ACC112 (cell line): ENCODE data around the gene NXN.
"Not testable (repeated sequence)": the region's sequence is repeated elsewhere in the genome, so short reads cannot be mapped to it uniquely, and the experiment has no call there.

ENCODE experiments used
- H2AFZ ChIP-seq: fragments of 200-600 bp; sonication (generic); one replicate; pipeline ENCODE4 v1.6.0; 2017; ENCODE audit warnings: antibody characterized with exemption, low read length; ENCODE audit not compliant: unreplicated experiment
- H3K27ac ChIP-seq: fragments of 200-600 bp; sonication (generic); 2 replicates; pipeline ENCODE4 v1.5.1; 2014; ENCODE audit warnings: low read depth, mild to moderate bottlenecking, antibody characterized with exemption, low read length, moderate library complexity
- H3K27me3 ChIP-seq: fragments of 200-600 bp; sonication (generic); 2 replicates; pipeline ENCODE4 v1.6.1; 2014; ENCODE audit warnings: mild to moderate bottlenecking, antibody characterized with exemption, low read length, moderate library complexity, mixed read lengths; ENCODE audit not compliant: insufficient read depth
- H3K36me3 ChIP-seq: fragments of 200-600 bp; sonication (generic); 2 replicates; pipeline ENCODE4 v1.6.1; 2016; ENCODE audit warnings: mild to moderate bottlenecking, antibody characterized with exemption, low read length, moderate library complexity, mixed read lengths; ENCODE audit not compliant: insufficient read depth
- H3K4me1 ChIP-seq: fragments of 200-600 bp; sonication (generic); one replicate; pipeline ENCODE4 v1.6.1; 2016; ENCODE audit warnings: low read length, mixed read lengths; ENCODE audit not compliant: insufficient read depth, unreplicated experiment, control insufficient read depth
- H3K4me3 ChIP-seq: fragments of 200-600 bp; sonication (generic); 2 replicates; pipeline ENCODE4 v1.5.1; 2014; ENCODE audit warnings: mild to moderate bottlenecking, low read depth, low read length
- H3K79me2 ChIP-seq: fragments of 200-600 bp; sonication (generic); one replicate; pipeline ENCODE4 v1.6.0; 2016; ENCODE audit warnings: low read length; ENCODE audit not compliant: control insufficient read depth, unreplicated experiment, insufficient read depth

NXN gene

GRCh38 chr17:796609-797008 lies 183.0 kb downstream of the NXN start:
- H3K36me3 ChIP-seq, result peaks cover 5% of the 10 kb centered on the region; the same call in 1 of the 2 replicates
- H3K27me3 ChIP-seq, result no peaks in the 10 kb centered on the region
- peaks cover 5% of the 10 kb centered on the region for H3K4me1 ChIP-seq
- H3K4me3 ChIP-seq, result no peak overlapping the region
- no peak overlapping the region for H3K27ac ChIP-seq
- H2AFZ ChIP-seq, result no peak overlapping the region
- H3K79me2 ChIP-seq, result no peaks in the 10 kb centered on the region

- Histone ChIP-seq H3K27me3 (no peaks in the 10 kb centered on the region), H2AFZ (no peak overlapping the region), H3K79me2 (no peaks in the 10 kb centered on the region), H3K4me1 (peaks cover 5% of the 10 kb centered on the region), H3K4me3 (no peak overlapping the region), H3K27ac (no peak overlapping the region), H3K36me3 (peaks cover 10% of the 10 kb centered on the region; the same call in 1 of the 2 replicates)
These were observed 183.9 kb downstream of the NXN start for GRCh38 chr17:795721-796120.

- no peak overlapping the region for H3K27ac ChIP-seq
- H3K36me3 ChIP-seq, result peaks cover 10% of the 10 kb centered on the region; the same call in 1 of the 2 replicates
- no peak overlapping the region for H3K4me3 ChIP-seq
- no peaks in the 10 kb centered on the region for H3K27me3 ChIP-seq
- H2AFZ ChIP-seq, result no peak overlapping the region
- H3K4me1 ChIP-seq, result peaks cover 5% of the 10 kb centered on the region
- no peaks in the 10 kb centered on the region for H3K79me2 ChIP-seq
These were observed 184.3 kb downstream of the NXN start for GRCh38 chr17:795276-795675.

GRCh38 chr17:794876-795275 lies 184.7 kb downstream of the NXN start:
- Histone ChIP-seq H3K27me3 (no peaks in the 10 kb centered on the region), H3K36me3 (peaks cover 13% of the 10 kb centered on the region; the same call in 1 of the 2 replicates), H3K27ac (no peak overlapping the region), H3K4me3 (no peak overlapping the region), H3K4me1 (peaks cover 5% of the 10 kb centered on the region), H2AFZ (peak overlapping the region; percentile 51), H3K79me2 (no peaks in the 10 kb centered on the region)

- Histone ChIP-seq H3K4me1 (peaks cover 5% of the 10 kb centered on the region), H3K36me3 (peaks cover 26% of the 10 kb centered on the region), H3K79me2 (no peaks in the 10 kb centered on the region), H3K4me3 (no peak overlapping the region), H3K27me3 (no peaks in the 10 kb centered on the region), H2AFZ (no peak overlapping the region), H3K27ac (no peak overlapping the region)
These were observed 187.3 kb downstream of the NXN start for GRCh38 chr17:792277-792676.

- Histone ChIP-seq H3K27me3 (no peaks in the 10 kb centered on the region), H3K27ac (no peak overlapping the region), H3K79me2 (no peaks in the 10 kb centered on the region), H2AFZ (no peak overlapping the region), H3K4me1 (peaks cover 5% of the 10 kb centered on the region), H3K4me3 (no peak overlapping the region), H3K36me3 (peaks cover 26% of the 10 kb centered on the region)
These were observed 187.7 kb downstream of the NXN start for GRCh38 chr17:791829-792228.

- H3K79me2 ChIP-seq, H2AFZ ChIP-seq, H3K4me3 ChIP-seq, H3K27ac ChIP-seq, H3K27me3 ChIP-seq, H3K4me1 ChIP-seq: not testable (repeated sequence)
- H3K36me3 ChIP-seq, result peaks cover 26% of the 10 kb centered on the region
These were observed 188.7 kb downstream of the NXN start for GRCh38 chr17:790874-791247.

- H3K4me3 ChIP-seq, H3K27ac ChIP-seq, H3K27me3 ChIP-seq, H3K4me1 ChIP-seq, H3K79me2 ChIP-seq, H2AFZ ChIP-seq: not testable (repeated sequence)
- peaks cover 26% of the 10 kb centered on the region for H3K36me3 ChIP-seq
These were observed 189.4 kb downstream of the NXN start for GRCh38 chr17:789931-790873.

GRCh38 chr17:789160-789840 lies 190.3 kb downstream of the NXN start:
- Histone ChIP-seq H3K4me3 (no peak overlapping the region), H2AFZ (no peak overlapping the region), H3K27ac (no peak overlapping the region), H3K79me2 (peaks cover 12% of the 10 kb centered on the region), H3K36me3 (peaks cover 26% of the 10 kb centered on the region), H3K4me1 (peaks cover under 1% of the 10 kb centered on the region), H3K27me3 (no peaks in the 10 kb centered on the region)

GRCh38 chr17:788551-788950 lies 191.0 kb downstream of the NXN start:
- H2AFZ ChIP-seq, result no peak overlapping the region
- peaks cover 20% of the 10 kb centered on the region for H3K79me2 ChIP-seq
- H3K4me3 ChIP-seq, result no peak overlapping the region
- peaks cover 2% of the 10 kb centered on the region for H3K4me1 ChIP-seq
- H3K27ac ChIP-seq, result no peak overlapping the region
- no peaks in the 10 kb centered on the region for H3K27me3 ChIP-seq
- peaks cover 26% of the 10 kb centered on the region for H3K36me3 ChIP-seq
